Activated T-cell treated with anti-CD3 and anti-CD28 coated beads, Interleukin-2, amount 50 U/mL, for 4 hours (primary cell): ENCODE measurements around the gene PROCA1. TPM values are rescaled to one million over a fixed set of nuclear protein-coding genes. Genes with fewer than 3 reads are reported as not detected.
A peak's percentile ranks its signal among the peaks of the same experiment; 100 is the strongest.
"Not testable (repeated sequence)": the region's sequence is repeated elsewhere in the genome, so short reads cannot be mapped to it uniquely, and the experiment has no call there.

ENCODE experiments used
- ATAC-seq, 2 donors: fragments of 200-7000 bp; cut with Tn5 transposase; one replicate each; pipeline ENCODE4 v1.10.0; 2021
- DNase-seq: peaks from one replicate; pipeline ENCODE4 v3.0.0-alpha.2; 2020
- H3K27me3 Mint-ChIP-seq: one replicate; pipeline ENCODE4 v1.8.0; 2021; ENCODE audit warnings: low read depth, mixed read lengths
- H3K36me3 Mint-ChIP-seq: one replicate; pipeline ENCODE4 v1.8.0; 2022; ENCODE audit warnings: mixed read lengths; ENCODE audit not compliant: insufficient read depth
- H3K4me1 Mint-ChIP-seq: one replicate; pipeline ENCODE4 v1.8.0; 2021; ENCODE audit warnings: low read depth, mixed read lengths
- H3K4me3 Mint-ChIP-seq: one replicate; pipeline ENCODE4 v1.8.0; 2021; ENCODE audit warnings: mild to moderate bottlenecking, moderate library complexity, mixed read lengths
- H3K9me3 Mint-ChIP-seq: one replicate; pipeline ENCODE4 v1.8.0; 2021; ENCODE audit warnings: mixed read lengths
- total RNA-seq, 3 donors: library from RNA; stranded (reverse); gene quantifications; one replicate each; pipeline ENCODE4 v1.2.1, GENCODE V29; 2021

PROCA1 gene
- total RNA-seq, 3 donors from 2014 or later: 0.83 to 1.2 (median 1.1) TPM

- Mint-ChIP-seq H3K4me3 (peak overlapping the region; percentile 100), H3K27me3 (no peaks in the 10 kb centered on the region), H3K36me3 (peaks cover 53% of the 10 kb centered on the region), H3K9me3 (no peaks in the 10 kb centered on the region), H3K4me1 (peaks cover 49% of the 10 kb centered on the region)
- ATAC-seq (no peak), DNase-seq (no peak)
These were observed 12.9 kb upstream of the PROCA1 start for GRCh38 chr17:28724500-28725165.

- ATAC-seq, H3K9me3 Mint-ChIP-seq: not testable (repeated sequence)
- peak overlapping the region; percentile 100 for H3K4me3 Mint-ChIP-seq
These were observed 12.3 kb upstream of the PROCA1 start for GRCh38 chr17:28723836-28724499.

GRCh38 chr17:28723159-28723835 is 11.6 kb upstream of the PROCA1 start:
- Mint-ChIP-seq H3K4me1 (peaks cover 51% of the 10 kb centered on the region), H3K4me3 (peak overlapping the region; percentile 100), H3K36me3 (peaks cover 53% of the 10 kb centered on the region), H3K27me3 (peaks cover 1% of the 10 kb centered on the region), H3K9me3 (no peaks in the 10 kb centered on the region)
- DNase-seq (no peak), ATAC-seq (no peak)

More at GRCh38 chr17:28723836-28724499, 12.3 kb upstream of the PROCA1 start:
- peaks cover 48% of the 10 kb centered on the region for H3K4me1 Mint-ChIP-seq
- not testable (repeated sequence) for H3K27me3 Mint-ChIP-seq, DNase-seq
- H3K36me3 Mint-ChIP-seq: peaks cover 53% of the 10 kb centered on the region

- peaks cover 49% of the 10 kb centered on the region for H3K4me1 Mint-ChIP-seq
These were observed 10.9 kb upstream of the PROCA1 start for GRCh38 chr17:28722417-28723158.

GRCh38 chr17:28720997-28721329 is 9.3 kb upstream of the PROCA1 start:
- ATAC-seq: not testable (repeated sequence)

More at GRCh38 chr17:28722417-28723158, 10.9 kb upstream of the PROCA1 start:
- DNase-seq (no peak), ATAC-seq (no peak)
- Mint-ChIP-seq H3K4me3 (peak overlapping the region; percentile 100), H3K36me3 (peaks cover 53% of the 10 kb centered on the region), H3K9me3 (no peaks in the 10 kb centered on the region), H3K27me3 (peaks cover 3% of the 10 kb centered on the region)

GRCh38 chr17:28720247-28720996 is 8.7 kb upstream of the PROCA1 start:
- Mint-ChIP-seq H3K36me3 (peaks cover 52% of the 10 kb centered on the region), H3K4me1 (peaks cover 45% of the 10 kb centered on the region), H3K27me3 (peaks cover 9% of the 10 kb centered on the region), H3K4me3 (peak overlapping the region; percentile 100), H3K9me3 (no peaks in the 10 kb centered on the region)
- ATAC-seq (peak in 1 of 2 donors; percentile 11), DNase-seq (peak; percentile 27)

More at GRCh38 chr17:28720997-28721329, 9.3 kb upstream of the PROCA1 start:
- peaks cover 53% of the 10 kb centered on the region for H3K36me3 Mint-ChIP-seq
- not testable (repeated sequence) for H3K27me3 Mint-ChIP-seq, H3K9me3 Mint-ChIP-seq, DNase-seq
- H3K4me3 Mint-ChIP-seq: peak overlapping the region; percentile 100
- peaks cover 45% of the 10 kb centered on the region for H3K4me1 Mint-ChIP-seq

GRCh38 chr17:28719021-28719433 is 7.3 kb upstream of the PROCA1 start:
- peaks cover 32% of the 10 kb centered on the region for H3K4me1 Mint-ChIP-seq
- peak overlapping the region; percentile 100 for H3K4me3 Mint-ChIP-seq
- H3K27me3 Mint-ChIP-seq: peaks cover 14% of the 10 kb centered on the region
- H3K36me3 Mint-ChIP-seq: peaks cover 39% of the 10 kb centered on the region
- DNase-seq (no peak), ATAC-seq (no peak)
- no peaks in the 10 kb centered on the region for H3K9me3 Mint-ChIP-seq

GRCh38 chr17:28718333-28719020 is 6.8 kb upstream of the PROCA1 start:
- ATAC-seq (no peak), DNase-seq (no peak)
- Mint-ChIP-seq H3K27me3 (peaks cover 14% of the 10 kb centered on the region), H3K4me3 (peak overlapping the region; percentile 63), H3K9me3 (no peaks in the 10 kb centered on the region), H3K36me3 (peaks cover 35% of the 10 kb centered on the region), H3K4me1 (peaks cover 30% of the 10 kb centered on the region)

- DNase-seq (no peak), ATAC-seq (peak in 1 of 2 donors; percentile 20)
- H3K27me3 Mint-ChIP-seq: peaks cover 14% of the 10 kb centered on the region
These were observed 6.1 kb upstream of the PROCA1 start, which contains the start of gene RAB34 for GRCh38 chr17:28717578-28718332. RAB34 (minus strand) TSS chr17:28717868; CDS start chr17:28717266, 602 bp downstream.

GRCh38 chr17:28716740-28717577 is 5.3 kb upstream of the PROCA1 start:
- peaks cover 22% of the 10 kb centered on the region for H3K36me3 Mint-ChIP-seq
- DNase-seq: no peak
- no peaks in the 10 kb centered on the region for H3K9me3 Mint-ChIP-seq
- H3K4me1 Mint-ChIP-seq: peaks cover 25% of the 10 kb centered on the region
- H3K4me3 Mint-ChIP-seq: peak overlapping the region; percentile 56
- no peak for ATAC-seq
- H3K27me3 Mint-ChIP-seq: peaks cover 14% of the 10 kb centered on the region

More at GRCh38 chr17:28717578-28718332, 6.1 kb upstream of the PROCA1 start, which contains the start of gene RAB34:
- Mint-ChIP-seq H3K36me3 (peaks cover 29% of the 10 kb centered on the region), H3K4me3 (peak within 1 kb of the TSS; percentile 63), H3K4me1 (peaks cover 25% of the 10 kb centered on the region), H3K9me3 (no peaks in the 10 kb centered on the region)

- no peaks in the 10 kb centered on the region for H3K9me3 Mint-ChIP-seq
- peaks cover 29% of the 10 kb centered on the region for H3K4me1 Mint-ChIP-seq
- H3K36me3 Mint-ChIP-seq: peaks cover 5% of the 10 kb centered on the region
- H3K4me3 Mint-ChIP-seq: no peak overlapping the region
- peaks cover 14% of the 10 kb centered on the region for H3K27me3 Mint-ChIP-seq
- DNase-seq (no peak), ATAC-seq (no peak)
These were observed 3.5 kb upstream of the PROCA1 start for GRCh38 chr17:28715217-28715616.

GRCh38 chr17:28714281-28714680 is 2.6 kb upstream of the PROCA1 start:
- no peaks in the 10 kb centered on the region for H3K9me3 Mint-ChIP-seq
- DNase-seq: no peak
- peaks cover 14% of the 10 kb centered on the region for H3K27me3 Mint-ChIP-seq
- no peak for ATAC-seq
- H3K4me1 Mint-ChIP-seq: peaks cover 26% of the 10 kb centered on the region
- no peak overlapping the region for H3K4me3 Mint-ChIP-seq
- H3K36me3 Mint-ChIP-seq: no peaks in the 10 kb centered on the region
